Measurements from ENCODE around the gene FAM3A. TPM values are rescaled to one million over a fixed set of nuclear protein-coding genes. Genes with fewer than 3 reads are reported as not detected.
A peak's percentile ranks its signal among the peaks of the same experiment; 100 is the strongest.

Gene FAM3A
- total RNA-seq, 1 donor = 24.6 TPM

- no peak for TF ChIP-seq CTCF (IDR thresholded peaks at IDR 0.05; ENCODE audit: insufficient read depth, low read depth, low read length)
- DNase-seq (ENCODE audit: low read depth) = no peak
- no peak overlapping the region for H3K4me3 ChIP-seq (ENCODE audit: low read depth, low read length)
These were observed 20.5 kb downstream of the FAM3A start for GRCh38 chrX:154495472-154495922.

GRCh38 chrX:154494715-154495114, 21.3 kb downstream of the FAM3A start:
- TF ChIP-seq CTCF (IDR thresholded peaks at IDR 0.05; ENCODE audit: insufficient read depth, low read depth, low read length) = no peak
- no peak overlapping the region for H3K4me3 ChIP-seq (ENCODE audit: low read depth, low read length)
- no peak for DNase-seq (ENCODE audit: low read depth)

GRCh38 chrX:154490414-154491083, 25.5 kb downstream of the FAM3A start, which contains the start of gene SLC10A3:
Gene SLC10A3, minus strand, starts transcription at chrX:154490629. Its CDS starts 1,689 bp downstream, at chrX:154488940.
- H3K4me3 ChIP-seq (ENCODE audit: low read depth, low read length) = peak within 1 kb of the TSS; percentile 67
- no peak for TF ChIP-seq CTCF (IDR thresholded peaks at IDR 0.05; ENCODE audit: insufficient read depth, low read depth, low read length)
- DNase-seq (ENCODE audit: low read depth) = peak; percentile 94

- peak; percentile 61 for DNase-seq (ENCODE audit: low read depth)
- no peak for TF ChIP-seq CTCF (IDR thresholded peaks at IDR 0.05; ENCODE audit: insufficient read depth, low read depth, low read length)
- H3K4me3 ChIP-seq (ENCODE audit: low read depth, low read length) = peak overlapping the region; percentile 63
These were observed 26.0 kb downstream of the FAM3A start for GRCh38 chrX:154490021-154490413.

GRCh38 chrX:154489182-154489581, 26.9 kb downstream of the FAM3A start:
- DNase-seq (ENCODE audit: low read depth) = no peak
- H3K4me3 ChIP-seq (ENCODE audit: low read depth, low read length) = peak overlapping the region; percentile 63
- no peak for TF ChIP-seq CTCF (IDR thresholded peaks at IDR 0.05; ENCODE audit: insufficient read depth, low read depth, low read length)

- H3K4me3 ChIP-seq (ENCODE audit: low read depth, low read length) = no peak overlapping the region
- no peak for TF ChIP-seq CTCF (IDR thresholded peaks at IDR 0.05; ENCODE audit: insufficient read depth, low read depth, low read length)
- DNase-seq (ENCODE audit: low read depth) = no peak
These were observed 27.5 kb downstream of the FAM3A start for GRCh38 chrX:154488336-154489075.

All from fibroblast of villous mesenchyme (primary cell).